Smooth muscle cell (in vitro differentiated cells): ENCODE results near the gene INKA1. TPM values are rescaled to one million over a fixed set of nuclear protein-coding genes. Genes with fewer than 3 reads are reported as not detected.
"Not testable (repeated sequence)": the region's sequence is repeated elsewhere in the genome, so short reads cannot be mapped to it uniquely, and the experiment has no call there.

ENCODE experiments used
- DNase-seq: peaks from one replicate; lab custom pipeline; 2025; ENCODE audit not compliant: unreplicated experiment; lab: John Stamatoyannopoulos, UW
- H2AFZ ChIP-seq: fragments of 200-600 bp; sonication (generic); 2 replicates; pipeline ENCODE4 v1.6.0; 2016; ENCODE audit warnings: antibody characterized with exemption, low read depth, mild to moderate bottlenecking
- H3F3A ChIP-seq: fragments of 200-600 bp; sonication (generic); 2 replicates; pipeline ENCODE4 v1.6.0; 2017; ENCODE audit warnings: antibody characterized with exemption, low read depth
- H3K27ac ChIP-seq: fragments of 200-600 bp; sonication (generic); 2 replicates; pipeline ENCODE4 v1.5.1; 2016; ENCODE audit warnings: low read depth, mild to moderate bottlenecking
- H3K27me3 ChIP-seq: fragments of 200-600 bp; sonication (generic); 2 replicates; pipeline ENCODE4 v1.6.1; 2016; ENCODE audit warnings: low read depth, mild to moderate bottlenecking
- H3K36me3 ChIP-seq: fragments of 200-600 bp; sonication (generic); 2 replicates; pipeline ENCODE4 v1.5.1; 2016; ENCODE audit warnings: low read depth
- H3K4me1 ChIP-seq: fragments of 200-600 bp; sonication (generic); 2 replicates; pipeline ENCODE4 v1.5.1; 2016; ENCODE audit warnings: low read depth
- H3K4me2 ChIP-seq: fragments of 200-600 bp; sonication (generic); 2 replicates; pipeline ENCODE4 v1.6.0; 2016; ENCODE audit warnings: mild to moderate bottlenecking
- H3K4me3 ChIP-seq: fragments of 200-600 bp; sonication (generic); 2 replicates; pipeline ENCODE4 v1.5.1; 2016; ENCODE audit warnings: mild to moderate bottlenecking
- H3K79me2 ChIP-seq: fragments of 200-600 bp; sonication (generic); 2 replicates; pipeline ENCODE4 v1.6.0; 2016; ENCODE audit warnings: low read depth, mild to moderate bottlenecking
- H3K9ac ChIP-seq: fragments of 200-600 bp; sonication (generic); 2 replicates; pipeline ENCODE4 v1.6.0; 2016; ENCODE audit warnings: low read depth
- H3K9me3 ChIP-seq: fragments of 200-600 bp; sonication (generic); replicated peaks from 2 replicates; pipeline ENCODE4 v1.5.1; 2016; ENCODE audit warnings: low read depth
- H4K20me1 ChIP-seq: fragments of 200-600 bp; sonication (generic); 2 replicates; pipeline ENCODE4 v1.6.0; 2016; ENCODE audit warnings: low read depth
- CTCF ChIP-seq: fragments of 200-600 bp; sonication (generic); IDR thresholded peaks from 2 replicates; pipeline ENCODE4 v1.5.1; 2017; ENCODE audit warnings: borderline replicate concordance, mild to moderate bottlenecking, antibody characterized with exemption; ENCODE audit not compliant: insufficient read depth, poor library complexity, severe bottlenecking
- WGBS: methylation state at CpG from one replicate; pipeline ENCODE4 v1.1.7; 2016; ENCODE audit warnings: low lambda C conversion rate; 5-methylcytosine and 5-hydroxymethylcytosine counted together
- polyA plus RNA-seq: library from polyadenylated mRNA; unstranded; fragments of >200 nt; fragmentation: Nextera tagmentation; extraction: Ambion mirVana; gene quantifications from 2 replicates; pipeline ENCODE4 v1.2.1, GENCODE V29; 2016
- total RNA-seq: library from RNA; depleted of rRNA; stranded (reverse); fragments of >200 nt; gene quantifications from 2 replicates; pipeline ENCODE4 v1.2.3, GENCODE V29; 2014

INKA1 gene
- total and polyA plus RNA-seq, 2 experiments from 2014 or later, result 2.5 to 8.1 TPM

GRCh38 chr3:49769926-49770325 is 33.1 kb upstream of the INKA1 start:
- no peaks in the 10 kb centered on the region for H3K27me3 ChIP-seq
- H3F3A ChIP-seq, result peaks cover 4% of the 10 kb centered on the region
- H3K4me3 ChIP-seq, result no peak overlapping the region
- no peaks in the 10 kb centered on the region for H3K36me3 ChIP-seq
- no peak for TF ChIP-seq CTCF
- H2AFZ ChIP-seq, result no peak overlapping the region
- H3K27ac ChIP-seq, result peak overlapping the region; percentile 29
- no peak overlapping the region for H3K9ac ChIP-seq
- H3K79me2 ChIP-seq, result peaks cover 99% of the 10 kb centered on the region
- no peak for DNase-seq
- H3K4me2 ChIP-seq, result no peak overlapping the region
- no peaks in the 10 kb centered on the region for H3K9me3 ChIP-seq
- no peaks in the 10 kb centered on the region for H3K4me1 ChIP-seq
- H4K20me1 ChIP-seq, result peaks cover 94% of the 10 kb centered on the region

DNA sequence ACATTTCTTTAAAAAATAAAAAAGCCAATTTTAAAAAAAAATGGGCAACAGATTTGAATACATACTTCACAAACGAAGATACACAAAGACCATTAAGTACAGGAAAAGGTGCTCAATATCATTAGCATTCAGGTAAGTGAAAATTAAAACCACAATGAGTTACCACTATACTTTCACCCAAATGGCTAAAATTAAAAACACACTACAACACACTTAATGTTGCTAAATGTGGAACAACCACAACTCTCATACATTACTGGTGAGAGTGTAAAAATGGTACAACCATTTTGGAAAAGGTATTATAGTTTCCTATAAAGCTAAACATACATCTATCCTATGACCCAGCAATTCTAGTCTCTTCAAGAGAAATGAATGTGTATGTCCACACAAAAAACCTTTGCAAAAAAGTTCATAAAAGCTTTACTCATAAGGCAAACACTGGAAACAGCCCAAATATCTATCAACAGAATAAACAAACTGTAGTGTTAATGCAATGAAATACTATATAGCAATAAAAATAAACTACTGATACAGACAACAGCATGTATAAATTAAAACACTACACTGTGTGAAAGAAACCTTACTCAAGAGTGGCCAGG is 31.6 kb upstream of the INKA1 start:
- Histone ChIP-seq H4K20me1 (peaks cover 94% of the 10 kb centered on the region), H3K4me2 (no peak overlapping the region), H3K79me2 (peaks cover 99% of the 10 kb centered on the region), H3K27ac (no peak overlapping the region), H3F3A (peaks cover 4% of the 10 kb centered on the region), H2AFZ (no peak overlapping the region), H3K4me1 (no peaks in the 10 kb centered on the region), H3K9me3 (no peaks in the 10 kb centered on the region), H3K9ac (no peak overlapping the region), H3K36me3 (no peaks in the 10 kb centered on the region), H3K4me3 (no peak overlapping the region), H3K27me3 (no peaks in the 10 kb centered on the region)
- DNase-seq, result no peak
- TF ChIP-seq CTCF, result no peak
- 96% methylated on average over 1 of the region's 1 CpG for WGBS

GRCh38 chr3:49772703-49773102 is 30.4 kb upstream of the INKA1 start:
- Histone ChIP-seq H3K4me1 (no peaks in the 10 kb centered on the region), H3K9ac (no peak overlapping the region), H3K36me3 (no peaks in the 10 kb centered on the region), H3K4me3 (no peak overlapping the region), H3K27me3 (no peaks in the 10 kb centered on the region), H2AFZ (no peak overlapping the region), H3K79me2 (peaks cover 99% of the 10 kb centered on the region), H3K27ac (no peak overlapping the region), H3F3A (peaks cover 4% of the 10 kb centered on the region), H3K4me2 (no peak overlapping the region), H4K20me1 (peaks cover 95% of the 10 kb centered on the region), H3K9me3 (no peaks in the 10 kb centered on the region)
- no peak for DNase-seq
- 96% methylated on average over 2 of the region's 2 CpGs for WGBS
- TF ChIP-seq CTCF, result no peak

- no peaks in the 10 kb centered on the region for H3K9me3 ChIP-seq
- H3K4me3 ChIP-seq, result no peak overlapping the region
- H3K36me3 ChIP-seq, result no peaks in the 10 kb centered on the region
- DNase-seq, result no peak
- no peak overlapping the region for H2AFZ ChIP-seq
- H4K20me1 ChIP-seq, result peaks cover 94% of the 10 kb centered on the region
- peaks cover 98% of the 10 kb centered on the region for H3K79me2 ChIP-seq
- no peak for TF ChIP-seq CTCF
- no peaks in the 10 kb centered on the region for H3K27me3 ChIP-seq
- H3K4me1 ChIP-seq, result no peaks in the 10 kb centered on the region
- 60% methylated on average over 3 of the region's 3 CpGs for WGBS
- peaks cover 3% of the 10 kb centered on the region for H3F3A ChIP-seq
- H3K4me2 ChIP-seq, result no peak overlapping the region
- H3K27ac ChIP-seq, result no peak overlapping the region
- no peak overlapping the region for H3K9ac ChIP-seq
These were observed 27.5 kb upstream of the INKA1 start for GRCh38 chr3:49775538-49775937.

DNA sequence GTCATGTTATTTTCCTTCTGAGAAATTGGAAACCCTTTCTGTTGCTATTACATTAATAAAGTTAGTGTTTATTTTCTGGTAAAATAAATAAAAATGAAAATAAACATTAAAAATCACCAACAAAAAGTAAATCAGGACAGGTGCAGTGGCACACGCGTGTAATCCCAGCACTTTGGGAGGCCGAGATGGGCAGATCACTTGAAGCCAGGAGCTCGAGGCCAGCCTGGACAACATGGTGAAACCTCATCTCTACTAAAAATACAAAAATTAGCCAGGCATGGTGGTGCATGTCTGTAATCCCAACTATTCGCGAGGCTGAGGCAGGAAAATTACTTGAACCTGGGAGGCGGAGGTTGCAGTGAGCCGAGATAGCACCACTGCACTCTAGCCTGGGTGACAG is 27.0 kb upstream of the INKA1 start:
- H3F3A ChIP-seq, H3K27ac ChIP-seq, DNase-seq, H3K9me3 ChIP-seq, H3K27me3 ChIP-seq, H3K4me1 ChIP-seq, H3K4me2 ChIP-seq, H3K9ac ChIP-seq, H3K36me3 ChIP-seq, H2AFZ ChIP-seq, H3K4me3 ChIP-seq: not testable (repeated sequence)
- 97% methylated on average over 8 of the region's 8 CpGs for WGBS
- H4K20me1 ChIP-seq, result peaks cover 94% of the 10 kb centered on the region
- H3K79me2 ChIP-seq, result peaks cover 98% of the 10 kb centered on the region
